Measurements from ENCODE around the gene MYO7A. TPM values are rescaled to one million over a fixed set of nuclear protein-coding genes. Genes with fewer than 3 reads are reported as not detected.

The MYO7A gene
- total RNA-seq, 1 experiment from 2014 or later = 2.5 TPM

- TF ChIP-seq, protein P1, sequence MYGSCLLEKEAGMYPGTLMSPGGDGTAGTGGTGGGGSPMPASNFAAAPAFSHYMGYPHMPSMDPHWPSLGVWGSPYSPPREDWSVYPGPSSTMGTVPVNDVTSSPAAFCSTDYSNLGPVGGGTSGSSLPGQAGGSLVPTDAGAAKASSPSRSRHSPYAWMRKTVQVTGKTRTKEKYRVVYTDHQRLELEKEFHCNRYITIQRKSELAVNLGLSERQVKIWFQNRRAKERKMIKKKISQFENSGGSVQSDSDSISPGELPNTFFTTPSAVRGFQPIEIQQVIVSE (CRISPR knock-in tag; IDR thresholded peaks at IDR 0.05; ENCODE audit: borderline replicate concordance) = no peak
- TF ChIP-seq ZNF425 (CRISPR knock-in tag; conservative IDR thresholded peaks at IDR 0.05) (no peak), MAX (CRISPR knock-in tag; IDR thresholded peaks at IDR 0.05) (no peak), SP1 (CRISPR knock-in tag; conservative IDR thresholded peaks at IDR 0.05) (no peak), EMX1 (CRISPR knock-in tag; IDR thresholded peaks at IDR 0.05) (no peak), TEAD4 (CRISPR knock-in tag; IDR thresholded peaks at IDR 0.05) (no peak), ZNF263 (CRISPR knock-in tag; IDR thresholded peaks at IDR 0.05; ENCODE audit: low read depth) (no peak), CREM (CRISPR knock-in tag; IDR thresholded peaks at IDR 0.05) (no peak), GTF2I (CRISPR knock-in tag; conservative IDR thresholded peaks at IDR 0.05) (no peak; the same call in 1 of the 2 replicates), ETV6 (CRISPR knock-in tag; IDR thresholded peaks at IDR 0.05) (peak; percentile 66; the same call in 1 of the 2 replicates), CREB1 (CRISPR knock-in tag; IDR thresholded peaks at IDR 0.05) (no peak), ZNF219 (CRISPR knock-in tag; IDR thresholded peaks at IDR 0.05; ENCODE audit: borderline replicate concordance) (no peak), PREB (CRISPR knock-in tag; IDR thresholded peaks at IDR 0.05; ENCODE audit: borderline replicate concordance) (no peak), CBFB (CRISPR knock-in tag; IDR thresholded peaks at IDR 0.05; ENCODE audit: low read depth) (0 out of 2 replicates have a peak, but pooled peaks have one; percentile 14)
- TF ChIP-seq, protein P2, sequence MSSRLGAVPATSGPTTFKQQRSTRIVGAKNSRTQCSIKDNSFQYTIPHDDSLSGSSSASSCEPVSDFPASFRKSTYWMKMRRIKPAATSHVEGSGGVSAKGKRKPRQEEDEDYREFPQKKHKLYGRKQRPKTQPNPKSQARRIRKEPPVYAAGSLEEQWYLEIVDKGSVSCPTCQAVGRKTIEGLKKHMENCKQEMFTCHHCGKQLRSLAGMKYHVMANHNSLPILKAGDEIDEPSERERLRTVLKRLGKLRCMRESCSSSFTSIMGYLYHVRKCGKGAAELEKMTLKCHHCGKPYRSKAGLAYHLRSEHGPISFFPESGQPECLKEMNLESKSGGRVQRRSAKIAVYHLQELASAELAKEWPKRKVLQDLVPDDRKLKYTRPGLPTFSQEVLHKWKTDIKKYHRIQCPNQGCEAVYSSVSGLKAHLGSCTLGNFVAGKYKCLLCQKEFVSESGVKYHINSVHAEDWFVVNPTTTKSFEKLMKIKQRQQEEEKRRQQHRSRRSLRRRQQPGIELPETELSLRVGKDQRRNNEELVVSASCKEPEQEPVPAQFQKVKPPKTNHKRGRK (CRISPR knock-in tag; IDR thresholded peaks at IDR 0.05; ENCODE audit: borderline replicate concordance) = no peak
- TF ChIP-seq, protein P3, sequence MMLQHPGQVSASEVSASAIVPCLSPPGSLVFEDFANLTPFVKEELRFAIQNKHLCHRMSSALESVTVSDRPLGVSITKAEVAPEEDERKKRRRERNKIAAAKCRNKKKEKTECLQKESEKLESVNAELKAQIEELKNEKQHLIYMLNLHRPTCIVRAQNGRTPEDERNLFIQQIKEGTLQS (CRISPR knock-in tag; conservative IDR thresholded peaks at IDR 0.05) = no peak
- TF ChIP-seq, protein P4, sequence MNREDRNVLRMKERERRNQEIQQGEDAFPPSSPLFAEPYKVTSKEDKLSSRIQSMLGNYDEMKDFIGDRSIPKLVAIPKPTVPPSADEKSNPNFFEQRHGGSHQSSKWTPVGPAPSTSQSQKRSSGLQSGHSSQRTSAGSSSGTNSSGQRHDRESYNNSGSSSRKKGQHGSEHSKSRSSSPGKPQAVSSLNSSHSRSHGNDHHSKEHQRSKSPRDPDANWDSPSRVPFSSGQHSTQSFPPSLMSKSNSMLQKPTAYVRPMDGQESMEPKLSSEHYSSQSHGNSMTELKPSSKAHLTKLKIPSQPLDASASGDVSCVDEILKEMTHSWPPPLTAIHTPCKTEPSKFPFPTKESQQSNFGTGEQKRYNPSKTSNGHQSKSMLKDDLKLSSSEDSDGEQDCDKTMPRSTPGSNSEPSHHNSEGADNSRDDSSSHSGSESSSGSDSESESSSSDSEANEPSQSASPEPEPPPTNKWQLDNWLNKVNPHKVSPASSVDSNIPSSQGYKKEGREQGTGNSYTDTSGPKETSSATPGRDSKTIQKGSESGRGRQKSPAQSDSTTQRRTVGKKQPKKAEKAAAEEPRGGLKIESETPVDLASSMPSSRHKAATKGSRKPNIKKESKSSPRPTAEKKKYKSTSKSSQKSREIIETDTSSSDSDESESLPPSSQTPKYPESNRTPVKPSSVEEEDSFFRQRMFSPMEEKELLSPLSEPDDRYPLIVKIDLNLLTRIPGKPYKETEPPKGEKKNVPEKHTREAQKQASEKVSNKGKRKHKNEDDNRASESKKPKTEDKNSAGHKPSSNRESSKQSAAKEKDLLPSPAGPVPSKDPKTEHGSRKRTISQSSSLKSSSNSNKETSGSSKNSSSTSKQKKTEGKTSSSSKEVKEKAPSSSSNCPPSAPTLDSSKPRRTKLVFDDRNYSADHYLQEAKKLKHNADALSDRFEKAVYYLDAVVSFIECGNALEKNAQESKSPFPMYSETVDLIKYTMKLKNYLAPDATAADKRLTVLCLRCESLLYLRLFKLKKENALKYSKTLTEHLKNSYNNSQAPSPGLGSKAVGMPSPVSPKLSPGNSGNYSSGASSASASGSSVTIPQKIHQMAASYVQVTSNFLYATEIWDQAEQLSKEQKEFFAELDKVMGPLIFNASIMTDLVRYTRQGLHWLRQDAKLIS (CRISPR knock-in tag; IDR thresholded peaks at IDR 0.05; ENCODE audit: borderline replicate concordance) = no peak
- TF ChIP-seq, protein P5, sequence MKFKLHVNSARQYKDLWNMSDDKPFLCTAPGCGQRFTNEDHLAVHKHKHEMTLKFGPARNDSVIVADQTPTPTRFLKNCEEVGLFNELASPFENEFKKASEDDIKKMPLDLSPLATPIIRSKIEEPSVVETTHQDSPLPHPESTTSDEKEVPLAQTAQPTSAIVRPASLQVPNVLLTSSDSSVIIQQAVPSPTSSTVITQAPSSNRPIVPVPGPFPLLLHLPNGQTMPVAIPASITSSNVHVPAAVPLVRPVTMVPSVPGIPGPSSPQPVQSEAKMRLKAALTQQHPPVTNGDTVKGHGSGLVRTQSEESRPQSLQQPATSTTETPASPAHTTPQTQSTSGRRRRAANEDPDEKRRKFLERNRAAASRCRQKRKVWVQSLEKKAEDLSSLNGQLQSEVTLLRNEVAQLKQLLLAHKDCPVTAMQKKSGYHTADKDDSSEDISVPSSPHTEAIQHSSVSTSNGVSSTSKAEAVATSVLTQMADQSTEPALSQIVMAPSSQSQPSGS (CRISPR knock-in tag; IDR thresholded peaks at IDR 0.05; ENCODE audit: borderline replicate concordance, low read depth) = no peak
- TF ChIP-seq, protein P6, sequence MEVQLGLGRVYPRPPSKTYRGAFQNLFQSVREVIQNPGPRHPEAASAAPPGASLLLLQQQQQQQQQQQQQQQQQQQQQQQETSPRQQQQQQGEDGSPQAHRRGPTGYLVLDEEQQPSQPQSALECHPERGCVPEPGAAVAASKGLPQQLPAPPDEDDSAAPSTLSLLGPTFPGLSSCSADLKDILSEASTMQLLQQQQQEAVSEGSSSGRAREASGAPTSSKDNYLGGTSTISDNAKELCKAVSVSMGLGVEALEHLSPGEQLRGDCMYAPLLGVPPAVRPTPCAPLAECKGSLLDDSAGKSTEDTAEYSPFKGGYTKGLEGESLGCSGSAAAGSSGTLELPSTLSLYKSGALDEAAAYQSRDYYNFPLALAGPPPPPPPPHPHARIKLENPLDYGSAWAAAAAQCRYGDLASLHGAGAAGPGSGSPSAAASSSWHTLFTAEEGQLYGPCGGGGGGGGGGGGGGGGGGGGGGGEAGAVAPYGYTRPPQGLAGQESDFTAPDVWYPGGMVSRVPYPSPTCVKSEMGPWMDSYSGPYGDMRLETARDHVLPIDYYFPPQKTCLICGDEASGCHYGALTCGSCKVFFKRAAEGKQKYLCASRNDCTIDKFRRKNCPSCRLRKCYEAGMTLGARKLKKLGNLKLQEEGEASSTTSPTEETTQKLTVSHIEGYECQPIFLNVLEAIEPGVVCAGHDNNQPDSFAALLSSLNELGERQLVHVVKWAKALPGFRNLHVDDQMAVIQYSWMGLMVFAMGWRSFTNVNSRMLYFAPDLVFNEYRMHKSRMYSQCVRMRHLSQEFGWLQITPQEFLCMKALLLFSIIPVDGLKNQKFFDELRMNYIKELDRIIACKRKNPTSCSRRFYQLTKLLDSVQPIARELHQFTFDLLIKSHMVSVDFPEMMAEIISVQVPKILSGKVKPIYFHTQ (CRISPR knock-in tag; IDR thresholded peaks at IDR 0.05) = no peak
- TF ChIP-seq, protein P7, sequence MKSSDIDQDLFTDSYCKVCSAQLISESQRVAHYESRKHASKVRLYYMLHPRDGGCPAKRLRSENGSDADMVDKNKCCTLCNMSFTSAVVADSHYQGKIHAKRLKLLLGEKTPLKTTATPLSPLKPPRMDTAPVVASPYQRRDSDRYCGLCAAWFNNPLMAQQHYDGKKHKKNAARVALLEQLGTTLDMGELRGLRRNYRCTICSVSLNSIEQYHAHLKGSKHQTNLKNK (CRISPR knock-in tag; IDR thresholded peaks at IDR 0.05) = no peak
These were observed 36.7 kb upstream of the MYO7A start (continued) for GRCh38 chr11:77091146-77091940.
